HEK293T (cell line): ENCODE data around the gene ATF7.

ENCODE experiments used
- BHLHE40 ChIP-seq: fragments of 450-650 bp; IDR thresholded peaks from 2 replicates; pipeline ENCODE4 v1.6.1; 2016; ENCODE audit warnings: mild to moderate bottlenecking, moderate library complexity, borderline replicate concordance
- FOXM1 ChIP-seq: fragments of 450-650 bp; IDR thresholded peaks from 2 replicates; pipeline ENCODE4 v1.6.1; 2017; ENCODE audit warnings: mild to moderate bottlenecking, borderline replicate concordance

DNA sequence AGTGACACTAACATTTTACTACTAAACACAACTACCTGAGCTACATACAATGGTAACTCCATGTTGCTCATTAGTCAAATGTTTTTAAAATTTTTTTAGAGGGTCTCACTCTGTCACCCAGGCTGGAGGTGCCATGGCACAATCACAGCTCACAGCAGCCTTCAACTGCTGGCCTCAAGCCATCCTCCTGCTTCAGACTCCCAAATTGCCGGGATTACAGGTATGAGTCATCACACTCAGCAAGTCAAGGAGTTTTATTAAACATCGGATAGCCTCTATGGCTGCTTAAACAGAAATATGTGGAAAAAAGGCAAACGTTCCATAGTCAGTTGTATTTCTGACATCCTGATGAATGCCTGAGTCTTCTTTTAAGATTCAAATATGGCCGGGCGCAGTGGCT is 107.8 kb downstream of the ATF7 start:
- TF ChIP-seq BHLHE40: no peak
- TF ChIP-seq FOXM1: no peak
